PFSK-1 (cell line): ENCODE measurements around the gene BICD2.

ENCODE experiments used
- FOXP2 ChIP-seq: optimal IDR thresholded peaks from 2 replicates; pipeline ENCODE3; 2011; ENCODE audit warnings: borderline replicate concordance, control low read depth, inconsistent platforms; ENCODE audit not compliant: insufficient read depth; ENCODE audit errors: extremely low read length, extremely low read depth
- POLR2AphosphoS5 ChIP-seq: IDR thresholded peaks from 2 replicates; pipeline ENCODE4 v1.6.1; 2012; ENCODE audit warnings: low read depth, mild to moderate bottlenecking, control low read depth, low read length, moderate library complexity
- REST ChIP-seq, 2 experiments: IDR thresholded peaks; 2 replicates each; pipeline versions ENCODE4 v1.6.1 to v1.8.0; 2011 to 2012; ENCODE audit warnings: low read depth in 2 of 2, low read length in 2 of 2, control low read depth in 1 of 2, inconsistent platforms in 1 of 2, mild to moderate bottlenecking in 1 of 2, moderate library complexity in 1 of 2; ENCODE audit not compliant: insufficient read depth in 1 of 2
- SIN3A ChIP-seq: IDR thresholded peaks from 2 replicates; pipeline ENCODE4 v1.6.1; 2012; ENCODE audit warnings: mild to moderate bottlenecking, low read length, moderate library complexity, borderline replicate concordance; ENCODE audit not compliant: insufficient read depth
- TAF1 ChIP-seq: IDR thresholded peaks from 2 replicates; pipeline ENCODE4 v1.6.1; 2012; ENCODE audit warnings: low read length, control low read depth, borderline replicate concordance; ENCODE audit not compliant: insufficient read depth

BICD2 gene

GRCh38 chr9:92790542-92791527 is 26.2 kb upstream of the BICD2 start:
- no peak for TF ChIP-seq FOXP2
- no peak for TF ChIP-seq REST (IDR thresholded peaks at IDR 0.05; ENCODE audit: insufficient read depth in 1 of 2, low read depth in 2 of 2, low read length in 2 of 2)
- no peak for TF ChIP-seq SIN3A

DNA sequence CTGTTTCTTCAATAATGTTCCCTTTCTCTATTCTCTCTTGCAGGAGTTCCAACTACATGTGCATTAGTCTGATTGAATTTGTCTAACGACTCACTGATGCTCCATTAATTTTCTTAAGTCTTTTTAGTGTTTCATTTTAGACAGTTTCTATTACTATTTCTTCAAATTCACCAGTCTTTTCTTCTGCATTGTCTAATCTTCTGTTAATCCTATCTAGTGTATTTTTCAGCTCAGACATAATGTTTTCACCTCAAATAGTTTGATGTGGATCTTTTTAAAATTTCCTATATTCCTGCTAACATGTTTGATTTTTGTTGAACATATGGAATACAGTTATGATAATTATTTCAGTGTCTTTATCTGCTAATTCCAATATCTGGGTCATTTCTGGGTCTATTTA is 21.7 kb upstream of the BICD2 start:
- TF ChIP-seq FOXP2 = no peak
- TF ChIP-seq TAF1 = no peak
- TF ChIP-seq SIN3A = no peak
- no peak for TF ChIP-seq REST (IDR thresholded peaks at IDR 0.05; ENCODE audit: insufficient read depth in 1 of 2, low read depth in 2 of 2, low read length in 2 of 2)
- no peak for TF ChIP-seq POLR2AphosphoS5

- TF ChIP-seq FOXP2 = no peak
- TF ChIP-seq REST (IDR thresholded peaks at IDR 0.05; ENCODE audit: insufficient read depth in 1 of 2, low read depth in 2 of 2, low read length in 2 of 2) = no peak
- TF ChIP-seq SIN3A = no peak
- TF ChIP-seq POLR2AphosphoS5 = no peak
- TF ChIP-seq TAF1 = no peak
These were observed 17.3 kb upstream of the BICD2 start for GRCh38 chr9:92781899-92782298.

- no peak for TF ChIP-seq TAF1
- no peak for TF ChIP-seq FOXP2
- TF ChIP-seq REST (IDR thresholded peaks at IDR 0.05; ENCODE audit: insufficient read depth in 1 of 2, low read depth in 2 of 2, low read length in 2 of 2) = no peak
- TF ChIP-seq POLR2AphosphoS5 = no peak
- no peak for TF ChIP-seq SIN3A
These were observed 15.6 kb upstream of the BICD2 start for GRCh38 chr9:92780206-92780605.
